HG02840 (cell line): ENCODE measurements around the gene ETNK2.

Source experiments
- ATAC-seq: cut with Tn5 transposase; IDR thresholded peaks from one replicate; pipeline ENCODE4 v1.9.1; 2021; ENCODE audit warnings: mild to moderate bottlenecking, moderate library complexity, moderate number of reproducible peaks; ENCODE audit not compliant: unreplicated experiment, low FRiP score

Gene ETNK2

GRCh38 chr1:204128964-204129896 is 22.6 kb downstream of the ETNK2 start:
- no peak for ATAC-seq

GRCh38 chr1:204128464-204128963 is 23.3 kb downstream of the ETNK2 start:
- ATAC-seq, result no peak

GRCh38 chr1:204127597-204128242 is 24.1 kb downstream of the ETNK2 start:
- no peak for ATAC-seq

GRCh38 chr1:204126956-204127355 is 24.9 kb downstream of the ETNK2 start:
- ATAC-seq, result no peak

GRCh38 chr1:204126386-204126785 is 25.5 kb downstream of the ETNK2 start:
- no peak for ATAC-seq

- no peak for ATAC-seq
Measured at GRCh38 chr1:204125759-204126351, 26.0 kb downstream of the ETNK2 start.

- no peak for ATAC-seq
Measured at GRCh38 chr1:204124639-204125038, 27.2 kb downstream of the ETNK2 start.

GRCh38 chr1:204123376-204123775 is 28.5 kb downstream of the ETNK2 start:
- no peak for ATAC-seq

GRCh38 chr1:204121840-204122555 is 29.8 kb downstream of the ETNK2 start:
- no peak for ATAC-seq

- ATAC-seq, result no peak
Measured at GRCh38 chr1:204116539-204116938, 35.3 kb downstream of the ETNK2 start.

GRCh38 chr1:204115116-204115515 is 36.7 kb downstream of the ETNK2 start:
- ATAC-seq, result no peak

- ATAC-seq, result no peak
Measured at GRCh38 chr1:204114606-204115005, 37.2 kb downstream of the ETNK2 start.

GRCh38 chr1:204113896-204114295 is 37.9 kb downstream of the ETNK2 start:
- ATAC-seq, result no peak

GRCh38 chr1:204112876-204113730 is 38.7 kb downstream of the ETNK2 start:
- no peak for ATAC-seq

- ATAC-seq, result no peak
Measured at GRCh38 chr1:204110894-204111633, 40.8 kb downstream of the ETNK2 start.

GRCh38 chr1:204108312-204109141 is 43.3 kb downstream of the ETNK2 start:
- no peak for ATAC-seq

- ATAC-seq, result no peak
Measured at GRCh38 chr1:204107892-204108291, 44.0 kb downstream of the ETNK2 start.

GRCh38 chr1:204106825-204107224 is 45.0 kb downstream of the ETNK2 start:
- ATAC-seq, result no peak
